Activated naive CD8-positive, alpha-beta T cell treated with anti-CD3 and anti-CD28 coated beads, Interleukin-2, amount 50 U/mL, for 16 hours (primary cell): ENCODE results near the gene MX1.

Experiments used
- DNase-seq: peaks from one replicate; pipeline ENCODE4 v3.0.0-alpha.2; 2020; ENCODE audit warnings: low read depth, low spot score

Gene MX1

DNA sequence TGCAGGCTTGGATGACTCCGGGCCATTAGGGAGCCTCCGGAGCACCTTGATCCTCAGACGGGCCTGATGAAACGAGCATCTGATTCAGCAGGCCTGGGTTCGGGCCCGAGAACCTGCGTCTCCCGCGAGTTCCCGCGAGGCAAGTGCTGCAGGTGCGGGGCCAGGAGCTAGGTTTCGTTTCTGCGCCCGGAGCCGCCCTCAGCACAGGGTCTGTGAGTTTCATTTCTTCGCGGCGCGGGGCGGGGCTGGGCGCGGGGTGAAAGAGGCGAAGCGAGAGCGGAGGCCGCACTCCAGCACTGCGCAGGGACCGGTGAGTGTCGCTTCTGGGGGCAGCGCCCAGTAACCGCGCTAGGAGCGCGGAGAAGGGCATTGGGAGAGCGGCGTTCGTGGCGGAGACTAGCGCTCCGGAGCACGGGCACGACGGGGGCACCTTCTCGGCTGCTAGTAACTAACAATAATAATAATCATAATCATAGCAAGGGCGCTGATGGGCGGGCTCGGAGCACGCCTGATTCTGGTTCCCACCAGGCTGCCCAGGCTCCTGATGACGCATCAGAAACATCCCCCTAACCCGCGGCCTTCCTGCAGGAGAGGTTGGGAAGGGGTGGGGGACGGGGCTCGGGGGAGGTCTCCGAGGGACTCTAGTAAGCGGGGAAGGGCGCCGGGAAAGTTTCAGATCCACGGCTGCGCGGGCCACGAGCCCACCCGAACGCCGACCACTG, at the start of gene MX1:
Gene MX1, plus strand, starts transcription at position 286 of the 722 bp plus-strand sequence. CDS start 5,832 bp downstream, outside the sequence.
- DNase-seq = peak; percentile 70

DNA sequence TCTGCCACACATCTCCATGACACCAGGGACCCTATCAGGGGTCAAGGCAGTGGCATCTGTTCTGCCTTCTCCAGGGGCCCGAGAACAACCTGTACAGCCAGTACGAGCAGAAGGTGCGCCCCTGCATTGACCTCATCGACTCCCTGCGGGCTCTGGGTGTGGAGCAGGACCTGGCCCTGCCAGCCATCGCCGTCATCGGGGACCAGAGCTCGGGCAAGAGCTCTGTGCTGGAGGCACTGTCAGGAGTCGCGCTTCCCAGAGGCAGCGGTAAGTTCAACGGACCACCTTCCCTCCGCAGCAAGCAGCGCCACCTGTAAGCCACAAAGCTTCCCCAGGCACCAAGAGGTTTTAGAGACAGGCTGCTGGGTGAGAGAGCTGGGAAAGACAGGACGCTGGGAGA, 48.3 kb upstream of the MX1 start:
- no peak for DNase-seq

GRCh38 chr21:41378849-41379248, 47.2 kb upstream of the MX1 start:
- no peak for DNase-seq

- no peak for DNase-seq
Observed at GRCh38 chr21:41379901-41380300, 46.1 kb upstream of the MX1 start.

DNA sequence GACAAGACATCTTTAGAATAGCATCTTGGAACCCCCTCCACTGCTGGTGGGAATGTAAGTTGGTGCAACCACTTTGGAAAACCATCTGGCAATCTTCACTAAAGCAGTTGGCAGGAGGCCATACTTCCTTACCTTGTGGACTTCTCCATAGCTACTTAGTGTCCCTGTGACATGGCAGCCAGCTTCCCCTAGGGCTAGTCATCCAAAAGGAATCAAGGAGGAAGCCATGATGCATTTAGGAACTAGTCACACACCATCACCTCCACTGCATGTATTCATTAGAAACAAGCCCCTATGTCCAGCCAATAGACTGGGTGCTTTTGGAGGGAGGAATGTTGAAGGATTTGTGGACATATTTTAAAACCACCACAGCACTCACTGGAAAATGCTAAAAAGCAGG, 44.3 kb upstream of the MX1 start:
- DNase-seq = no peak

DNA sequence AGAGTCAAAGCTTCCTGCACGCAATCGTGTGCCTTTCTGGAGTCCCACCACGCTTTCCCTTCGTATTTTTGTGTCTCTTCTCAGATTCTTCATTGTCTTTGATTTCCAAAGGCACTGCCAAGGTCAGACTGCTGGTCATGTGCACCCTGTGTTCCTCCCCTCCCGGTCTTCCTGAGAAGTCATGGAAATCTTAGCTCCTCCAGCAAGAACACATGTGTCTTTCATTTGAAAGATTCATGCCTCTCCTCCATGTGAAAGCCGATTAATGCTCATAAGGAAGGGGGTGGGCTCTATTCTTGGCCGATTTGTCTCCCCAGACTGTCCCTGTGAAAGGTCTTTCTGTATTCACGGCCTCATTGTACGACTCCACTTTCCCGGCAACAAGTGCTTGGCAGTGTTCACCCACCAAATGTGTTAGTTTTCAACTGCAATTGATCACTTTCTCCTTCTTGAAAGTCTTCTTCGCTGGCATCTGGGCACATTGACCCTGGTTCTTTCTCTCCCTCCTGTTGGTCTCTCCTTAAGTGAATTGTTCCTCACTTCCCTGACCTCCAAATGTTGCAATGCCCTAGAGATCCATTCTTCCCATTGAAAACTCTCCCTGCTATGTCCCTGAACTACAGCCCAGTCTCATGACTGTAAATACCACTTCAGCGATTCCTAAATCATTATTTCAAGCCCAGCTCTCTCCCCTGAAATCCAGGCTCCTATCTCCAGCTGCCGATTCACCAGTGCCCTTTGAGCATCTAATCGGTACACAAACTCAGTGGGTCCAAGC, 38.8 kb upstream of the MX1 start:
- DNase-seq = no peak

GRCh38 chr21:41387824-41388223, 38.2 kb upstream of the MX1 start:
- DNase-seq = no peak

- no peak for DNase-seq
Observed at GRCh38 chr21:41388259-41388658, 37.8 kb upstream of the MX1 start.

DNA sequence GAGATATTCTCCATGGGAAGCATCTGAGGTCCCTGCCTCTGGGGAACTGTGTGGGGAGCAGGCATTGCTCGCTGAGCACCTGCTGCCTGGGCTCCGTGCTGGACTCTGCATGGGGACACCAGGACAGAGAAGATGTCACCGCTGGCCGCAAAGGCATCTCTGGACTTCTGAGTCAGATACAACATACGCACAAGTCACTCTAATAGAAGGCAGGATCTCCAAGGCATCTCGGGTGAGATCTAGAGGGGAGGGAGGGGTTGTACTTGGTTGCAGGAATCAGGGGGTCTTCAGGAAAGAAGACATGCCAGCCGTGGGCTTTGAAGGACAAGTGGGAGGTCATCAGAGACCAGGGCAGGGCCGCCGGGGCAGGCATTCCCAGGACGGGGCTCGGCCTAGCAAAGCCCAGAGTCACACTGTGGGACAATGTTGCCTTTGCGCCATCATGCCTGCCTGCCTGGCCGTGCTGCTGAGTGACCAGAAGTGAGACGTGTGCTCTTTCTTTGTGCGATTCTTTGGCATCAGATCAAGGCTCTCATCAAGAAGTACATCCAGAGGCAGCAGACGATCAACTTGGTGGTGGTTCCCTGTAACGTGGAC, 35.9 kb upstream of the MX1 start:
- DNase-seq = no peak

DNA sequence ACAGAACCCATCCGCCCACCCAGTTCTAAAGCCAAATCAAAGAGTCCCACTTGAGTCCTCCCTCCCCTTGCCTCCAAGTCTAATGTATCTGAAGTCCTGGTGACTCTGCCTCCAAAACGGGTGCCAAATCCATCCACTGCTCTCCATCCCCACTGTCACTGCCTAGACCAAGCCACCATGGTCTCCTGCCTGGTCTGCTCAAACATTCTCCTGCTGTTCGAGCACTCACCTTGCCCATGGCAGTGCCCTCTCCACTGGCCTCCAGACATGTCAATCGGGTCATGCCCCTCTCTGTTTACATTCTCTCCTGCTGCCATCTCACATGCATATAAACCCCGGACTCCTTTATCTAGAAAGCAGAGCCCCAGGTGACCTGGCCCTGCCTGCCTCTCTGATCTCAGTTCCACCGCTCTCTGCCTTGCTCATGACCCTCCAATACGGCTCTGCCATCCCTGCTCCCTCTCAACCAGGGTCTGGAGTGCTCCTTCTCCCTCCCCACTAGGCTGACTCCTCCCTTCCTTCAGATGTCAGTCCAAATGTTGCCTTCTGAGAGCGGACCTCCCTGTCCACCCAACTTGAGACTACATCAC, 32.1 kb upstream of the MX1 start:
- DNase-seq = no peak

DNA sequence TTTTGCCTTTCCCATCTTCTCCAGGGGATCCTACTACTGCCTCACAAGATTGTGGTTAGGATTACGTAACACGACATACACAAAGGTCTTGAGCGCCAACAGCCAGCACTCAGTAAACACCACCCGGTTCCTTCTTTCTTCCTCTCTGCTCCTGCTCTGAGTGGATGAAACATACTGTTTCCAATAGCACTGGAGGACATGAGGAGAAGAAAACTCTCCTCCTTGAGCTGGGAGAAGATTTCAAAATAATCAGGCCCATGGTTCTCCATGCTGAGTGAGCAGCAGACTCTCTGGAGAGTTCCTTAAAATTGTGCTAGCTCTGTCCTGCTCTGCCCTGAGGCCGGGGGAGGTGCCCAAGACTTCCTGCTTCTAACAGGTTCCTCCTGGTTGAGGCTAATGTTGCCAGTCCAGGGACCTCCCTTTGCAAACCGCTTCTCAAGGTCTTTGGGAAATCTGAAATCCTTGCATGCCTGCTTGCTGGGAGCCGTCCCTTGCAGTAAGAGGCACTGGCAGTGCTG, 29.4 kb upstream of the MX1 start:
- DNase-seq = no peak

GRCh38 chr21:41397471-41397891, 28.6 kb upstream of the MX1 start:
- no peak for DNase-seq

GRCh38 chr21:41398251-41398650, 27.8 kb upstream of the MX1 start:
- no peak for DNase-seq

DNA sequence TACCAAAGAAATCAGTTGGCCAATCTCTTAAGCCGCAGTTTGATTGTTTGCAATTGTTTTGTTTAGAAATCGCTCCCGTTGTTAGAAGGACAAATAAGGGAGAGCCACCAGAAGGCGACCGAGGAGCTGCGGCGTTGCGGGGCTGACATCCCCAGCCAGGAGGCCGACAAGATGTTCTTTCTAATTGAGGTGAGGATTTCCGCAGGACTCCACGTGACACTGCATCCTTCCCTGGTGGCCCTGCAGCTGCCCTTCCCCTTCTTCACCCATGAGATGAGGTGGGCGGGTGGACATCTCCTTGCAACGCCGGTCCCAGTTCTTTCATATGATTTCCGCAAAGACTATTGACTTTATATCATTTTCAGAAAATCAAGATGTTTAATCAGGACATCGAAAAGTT, 27.2 kb upstream of the MX1 start:
- no peak for DNase-seq

DNA sequence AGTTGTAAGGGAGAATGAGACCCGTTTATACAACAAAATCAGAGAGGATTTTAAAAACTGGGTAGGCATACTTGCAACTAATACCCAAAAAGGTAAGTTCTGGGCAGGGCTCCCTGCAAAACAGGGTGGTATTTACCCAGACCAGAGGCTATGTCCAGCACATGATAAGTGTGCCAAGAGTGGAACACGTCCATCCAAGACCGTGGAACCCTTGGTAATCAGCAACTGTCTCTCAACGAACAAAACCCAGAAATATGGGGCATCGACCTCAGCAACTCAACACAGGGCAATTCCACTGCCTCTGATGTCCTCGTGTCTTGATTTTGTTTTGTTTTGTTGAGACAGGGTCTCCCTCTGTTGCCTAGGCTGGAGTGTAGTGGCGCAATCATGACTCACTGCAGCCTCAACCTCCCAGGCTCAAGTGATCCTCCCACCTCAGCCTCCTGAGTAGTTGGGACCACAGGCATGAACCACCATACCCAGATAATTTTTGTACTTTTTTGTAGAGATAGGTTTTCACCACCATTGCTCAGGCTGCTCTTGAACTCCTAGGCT, 26.7 kb upstream of the MX1 start:
- DNase-seq = no peak

GRCh38 chr21:41402231-41402630, 23.8 kb upstream of the MX1 start:
- DNase-seq = no peak

GRCh38 chr21:41402796-41403195, 23.2 kb upstream of the MX1 start:
- no peak for DNase-seq

DNA sequence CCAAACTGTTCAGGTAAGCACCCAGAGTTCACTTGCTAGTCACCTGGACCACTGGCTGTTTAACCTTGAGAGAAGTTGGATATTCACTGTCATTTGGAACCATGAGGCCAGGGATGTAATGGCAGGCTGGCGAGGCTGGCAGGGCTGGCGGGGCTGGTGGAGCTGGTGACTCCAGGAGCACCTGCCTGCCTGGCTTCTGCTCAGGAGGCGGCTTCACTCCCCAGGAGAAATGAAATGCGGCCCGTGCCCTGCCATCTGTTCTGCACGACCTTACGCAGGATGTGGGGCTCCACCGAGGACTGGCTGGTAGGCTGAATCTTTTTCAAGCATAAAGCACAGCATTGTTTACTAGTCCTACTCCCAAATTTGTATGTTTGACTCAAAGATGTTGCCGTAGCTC, 22.7 kb upstream of the MX1 start:
- no peak for DNase-seq

DNA sequence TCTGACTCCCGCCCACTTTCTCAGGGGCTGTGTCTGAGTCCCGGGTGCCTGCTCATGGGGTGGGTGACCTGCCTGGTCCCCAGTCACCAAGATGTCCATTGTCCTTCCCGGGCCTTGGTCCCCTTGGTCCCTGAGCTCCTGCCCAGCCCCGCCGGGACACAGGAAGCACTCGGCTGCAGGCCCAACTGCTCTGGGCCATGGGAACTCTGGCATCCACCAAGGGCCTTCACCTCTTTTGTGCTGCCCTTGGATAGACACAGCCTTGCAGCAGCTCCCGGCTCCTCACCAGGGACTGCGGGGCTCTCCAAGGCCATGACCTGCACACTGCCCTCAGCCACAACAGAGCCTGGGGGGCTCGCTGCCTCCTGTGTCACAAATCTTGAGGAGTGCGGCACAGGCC, 22.1 kb upstream of the MX1 start:
- no peak for DNase-seq

GRCh38 chr21:41405321-41405720, 20.7 kb upstream of the MX1 start:
- DNase-seq = no peak

- no peak for DNase-seq
Observed at GRCh38 chr21:41406340-41406739, 19.7 kb upstream of the MX1 start.
